Skeletal muscle cell (primary cell): Measurements from ENCODE around the gene SELL.
A peak's percentile ranks its signal among the peaks of the same experiment; 100 is the strongest.
"Not testable (repeated sequence)": the region's sequence is repeated elsewhere in the genome, so short reads cannot be mapped to it uniquely, and the experiment has no call there.

Experiments used
- DNase-seq: peaks from one replicate; pipeline ENCODE4 v3.0.0-alpha.2; 2010; ENCODE audit warnings: low read depth
- H3K4me3 ChIP-seq: 2 replicates; pipeline ENCODE4 v1.5.1; 2011; ENCODE audit warnings: low read depth, mild to moderate bottlenecking, control low read depth, low read length, moderate library complexity

The SELL gene

DNA sequence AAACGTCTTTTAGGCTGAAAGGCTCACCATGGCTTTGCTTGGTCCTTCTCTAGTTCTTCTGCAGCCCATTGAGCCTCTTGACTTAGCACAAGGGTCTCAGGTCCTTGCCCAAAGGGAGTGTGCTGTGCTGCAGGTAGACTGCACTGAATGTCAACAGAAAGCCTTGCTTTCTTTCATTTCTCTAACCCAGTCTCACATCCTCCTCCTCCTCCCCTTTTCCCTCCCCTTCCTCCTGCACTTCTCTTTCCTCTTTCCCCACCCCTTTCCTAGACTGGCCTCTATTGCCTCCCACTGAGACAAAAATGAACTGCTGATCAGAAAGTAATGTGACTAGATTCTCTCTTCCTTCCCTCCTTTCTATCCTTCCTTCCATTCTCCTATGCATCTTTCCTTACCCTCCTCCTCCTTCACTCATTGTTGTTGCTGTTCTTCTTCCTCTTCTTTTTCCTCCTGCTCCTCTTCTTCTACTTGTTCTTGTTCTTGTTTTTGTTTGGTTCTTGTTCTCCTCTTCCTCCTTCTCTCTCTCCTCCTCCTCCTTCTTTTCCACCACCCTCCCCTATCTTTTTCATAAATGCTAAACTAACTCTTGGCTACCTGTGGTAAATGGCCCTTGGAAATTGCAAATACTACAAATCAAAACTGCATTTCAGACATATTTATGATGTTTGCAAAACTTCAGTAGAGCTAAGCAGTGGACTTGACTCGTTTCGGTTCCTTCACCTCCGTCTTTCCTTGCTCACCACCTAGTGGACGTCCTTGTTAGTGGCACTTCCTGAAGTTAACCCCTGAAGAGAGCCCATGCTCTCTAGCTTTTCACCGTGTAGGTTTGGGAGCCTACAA, at the start of gene SELL:
Gene SELL, minus strand, starts transcription at position 152 of the 840 bp plus-strand sequence. Its CDS starts 122 bp downstream, at position 30.
- DNase-seq: peak; percentile 22
- peak within 1 kb of the TSS; percentile 15 for H3K4me3 ChIP-seq

DNA sequence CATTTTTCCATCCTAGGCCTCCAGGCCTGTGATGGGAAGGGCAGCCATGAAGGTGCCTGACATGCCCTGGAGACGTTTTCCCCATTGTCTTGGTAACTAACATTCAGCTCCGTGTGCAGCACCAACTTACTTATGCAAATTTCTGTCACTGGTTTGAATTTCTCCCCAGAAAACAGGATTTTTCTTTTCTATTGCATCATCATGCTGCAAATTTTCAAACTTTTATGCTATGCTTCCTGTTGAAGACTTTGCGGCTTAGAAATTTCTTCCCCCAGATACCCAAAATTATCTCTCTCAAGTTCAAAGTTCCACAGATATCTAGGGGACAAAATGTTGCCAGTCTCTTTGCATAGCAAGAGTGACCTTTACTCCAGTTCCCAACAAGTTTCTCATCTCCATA, 47.6 kb upstream of the SELL start:
- no peak for DNase-seq

DNA sequence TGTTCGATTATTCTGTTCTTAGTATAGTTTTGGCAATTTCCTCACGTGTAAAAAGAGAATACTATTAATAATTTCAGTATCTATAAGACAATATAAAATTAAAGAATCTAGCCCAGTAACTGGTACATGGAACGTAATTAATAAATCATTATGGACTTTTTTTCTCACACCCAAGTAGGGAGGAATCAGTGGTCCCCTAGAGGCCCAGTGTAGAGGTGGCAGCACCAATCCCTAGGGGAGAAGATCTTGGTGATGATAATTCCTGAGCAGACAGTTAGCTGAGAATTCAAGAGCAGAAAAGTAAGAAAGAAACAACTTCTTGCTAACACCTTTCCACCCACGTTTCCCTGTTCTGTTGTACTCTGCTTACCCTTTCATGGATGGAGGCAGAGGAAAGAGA, 42.1 kb upstream of the SELL start:
- H3K4me3 ChIP-seq: no peak overlapping the region
- no peak for DNase-seq

More for the DNA sequence above, 47.6 kb upstream of the SELL start:
- H3K4me3 ChIP-seq: no peak overlapping the region

DNA sequence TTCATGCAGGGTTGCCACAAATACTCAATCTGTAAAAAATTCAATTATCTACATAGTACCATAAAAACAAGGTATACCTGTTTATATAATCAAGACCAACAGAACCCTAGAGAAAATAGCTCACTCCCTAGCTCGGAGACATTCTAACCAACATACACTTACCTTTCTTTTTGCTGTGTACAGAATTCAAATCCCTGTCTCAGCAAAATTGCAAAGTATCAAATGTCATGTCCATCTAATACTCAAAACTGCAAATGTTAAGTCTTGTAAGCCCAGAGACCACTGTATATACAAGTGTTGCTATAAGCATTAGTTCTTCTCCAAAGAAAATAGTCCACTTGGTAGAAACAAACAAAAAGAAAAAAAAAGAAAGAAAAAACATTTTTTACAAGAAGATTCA, 38.6 kb upstream of the SELL start:
- DNase-seq: no peak

GRCh38 chr1:169746550-169746949, 35.1 kb upstream of the SELL start:
- no peak overlapping the region for H3K4me3 ChIP-seq
- no peak for DNase-seq

More for the DNA sequence above, 38.6 kb upstream of the SELL start:
- no peak overlapping the region for H3K4me3 ChIP-seq

DNA sequence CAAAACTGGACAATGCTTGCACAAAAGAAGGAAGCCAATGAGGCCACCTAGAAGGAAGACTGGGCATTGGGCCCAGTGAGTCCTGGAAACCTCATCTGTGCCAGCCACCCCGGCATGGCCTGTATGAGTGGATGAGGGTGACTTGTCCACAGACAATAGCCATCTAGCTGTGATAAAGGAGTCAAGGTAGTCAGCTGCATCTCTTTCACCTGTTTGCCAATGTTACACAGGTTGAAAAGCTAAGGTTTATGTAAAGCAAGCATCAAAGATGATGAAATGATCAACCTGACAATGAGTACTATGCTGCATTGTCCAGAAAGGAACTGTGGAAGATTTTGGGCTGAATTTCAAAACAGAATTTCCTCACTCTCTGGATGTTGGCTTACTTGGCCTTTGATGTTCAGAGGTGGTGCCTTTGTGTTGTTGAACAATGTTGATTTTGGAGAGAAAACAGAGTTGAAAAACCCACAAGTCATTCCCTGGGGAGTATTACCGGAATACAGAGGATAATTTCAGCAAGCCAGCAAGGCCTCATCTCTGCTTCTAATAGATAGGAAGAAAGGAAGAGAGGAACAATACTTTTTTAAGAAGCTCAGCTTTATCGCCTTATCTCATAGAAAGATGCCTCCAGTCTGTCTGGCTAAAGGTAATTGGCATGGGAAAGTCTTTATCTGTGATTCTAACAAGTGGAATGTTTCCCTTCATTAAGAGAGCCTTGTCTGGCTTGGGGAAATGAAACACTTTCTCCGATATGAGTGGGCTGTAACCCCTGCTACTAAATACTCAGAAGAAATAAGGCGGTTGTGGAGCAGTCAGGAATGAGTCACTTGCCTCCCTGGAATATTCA, 33.8 kb upstream of the SELL start:
- peak; percentile 61 for DNase-seq
- H3K4me3 ChIP-seq: no peak overlapping the region

- DNase-seq: peak; percentile 35
- no peak overlapping the region for H3K4me3 ChIP-seq
Measured at GRCh38 chr1:169741666-169742394, 30.4 kb upstream of the SELL start.

GRCh38 chr1:169739980-169740379, 28.6 kb upstream of the SELL start:
- DNase-seq: no peak
- no peak overlapping the region for H3K4me3 ChIP-seq

DNA sequence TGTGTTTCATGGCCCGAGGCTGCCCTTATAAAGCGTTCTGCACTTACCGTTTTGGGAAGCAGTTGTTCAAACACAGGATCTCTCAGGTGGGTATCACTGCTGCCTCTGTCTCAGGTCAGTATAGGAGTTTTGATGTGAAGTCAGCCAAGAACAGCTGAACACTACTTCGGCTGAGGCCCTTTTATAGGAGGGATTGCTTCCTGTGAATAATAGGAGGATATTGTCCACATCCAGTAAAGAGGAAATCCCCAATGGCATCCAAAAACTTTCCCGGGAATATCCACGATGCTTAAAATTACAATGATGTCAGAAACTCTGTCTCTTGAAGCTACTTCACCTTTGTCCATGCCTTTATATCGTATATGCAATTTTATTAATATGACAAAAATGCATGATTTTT, 22.5 kb upstream of the SELL start, which contains the start of gene SELE:
Gene SELE, minus strand, starts transcription at position 156 of the 400 bp plus-strand sequence. CDS start 467 bp downstream, outside the sequence.
- DNase-seq: no peak
- H3K4me3 ChIP-seq: no peak within 1 kb of the TSS

GRCh38 chr1:169731446-169731845, 20.0 kb upstream of the SELL start:
- no peak overlapping the region for H3K4me3 ChIP-seq
- no peak for DNase-seq

DNA sequence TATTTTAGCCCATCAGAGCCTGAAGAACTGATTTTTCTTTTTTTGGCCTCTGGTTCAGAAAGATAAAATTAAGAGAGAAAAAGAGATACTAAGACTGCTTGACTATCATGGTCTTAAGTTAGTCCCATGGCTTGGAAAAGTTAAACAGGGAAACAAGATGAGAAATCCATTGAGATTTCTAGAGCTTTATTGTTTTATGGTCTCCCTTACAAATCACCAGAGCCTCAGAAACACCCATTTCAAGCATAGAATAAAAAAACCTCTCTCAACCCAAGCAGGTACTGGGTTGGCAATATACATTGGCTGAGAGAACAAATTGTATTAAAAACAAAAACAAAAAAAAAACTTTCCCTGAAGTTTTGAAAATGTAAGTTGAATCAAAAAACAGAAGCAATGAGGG, 18.6 kb upstream of the SELL start:
- no peak overlapping the region for H3K4me3 ChIP-seq
- no peak for DNase-seq

DNA sequence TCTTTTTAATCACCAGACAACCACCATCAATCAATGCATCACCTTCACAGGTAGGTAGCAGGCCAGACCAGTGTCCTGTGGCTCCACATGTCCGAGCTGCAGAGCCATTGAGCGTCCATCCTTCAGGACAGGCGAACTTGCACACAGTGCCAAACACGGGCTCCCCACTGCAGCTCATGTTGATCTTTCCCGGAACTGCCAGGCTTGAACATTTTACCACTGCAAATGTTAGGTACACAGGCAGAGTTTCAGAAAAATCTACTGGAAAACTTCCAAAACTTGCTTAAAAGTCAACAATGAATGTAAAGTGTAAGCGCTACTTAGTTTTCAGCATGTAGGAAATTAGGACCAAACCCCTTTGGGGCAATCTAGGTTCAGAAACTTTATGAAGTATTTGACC, 15.9 kb upstream of the SELL start:
- no peak for DNase-seq
- H3K4me3 ChIP-seq: no peak overlapping the region

DNA sequence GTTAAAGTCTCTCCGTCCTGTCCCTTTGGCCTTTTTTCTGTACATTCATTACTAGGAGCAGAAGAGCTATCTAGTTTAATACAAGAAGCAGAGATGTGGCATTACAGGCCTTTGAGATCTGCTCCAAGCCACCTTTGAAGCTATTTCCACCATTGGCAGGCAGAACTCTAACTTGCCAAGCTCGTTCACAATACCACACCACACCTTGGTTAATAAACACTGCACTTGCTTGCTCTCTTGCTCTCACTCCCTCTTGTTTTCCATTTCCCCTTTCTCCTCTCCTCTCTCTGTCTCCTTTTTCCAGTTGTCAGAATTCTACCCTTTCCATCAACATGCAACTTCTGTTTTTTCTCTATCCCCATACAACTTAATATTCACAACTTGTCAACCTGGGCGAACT, 15.4 kb upstream of the SELL start:
- DNase-seq: no peak
- H3K4me3 ChIP-seq: no peak overlapping the region

DNA sequence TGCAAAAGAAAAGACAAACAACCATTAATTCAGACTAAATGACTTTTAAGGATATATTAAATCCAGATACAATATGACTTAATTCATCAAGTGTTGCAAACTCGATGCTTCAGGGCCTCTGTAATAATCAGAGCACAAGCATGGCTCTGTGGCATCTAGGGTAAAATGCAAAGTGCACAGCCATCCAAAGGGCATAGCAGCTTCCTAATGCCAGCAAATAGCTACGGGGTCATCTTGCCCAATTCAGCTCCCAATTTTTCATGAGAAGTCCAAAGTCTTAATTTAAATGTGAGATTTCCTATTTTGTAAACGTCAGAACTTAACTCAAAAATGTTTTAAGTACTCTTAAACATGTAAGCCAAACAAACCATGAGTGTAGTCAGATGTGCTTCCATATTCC, 14.5 kb upstream of the SELL start:
- DNase-seq: no peak

GRCh38 chr1:169724168-169724567, 12.7 kb upstream of the SELL start:
- no peak overlapping the region for H3K4me3 ChIP-seq
- DNase-seq: no peak

More for the DNA sequence above, 14.5 kb upstream of the SELL start:
- H3K4me3 ChIP-seq: no peak overlapping the region

GRCh38 chr1:169723763-169724162, 12.3 kb upstream of the SELL start:
- DNase-seq: no peak
- H3K4me3 ChIP-seq: no peak overlapping the region

DNA sequence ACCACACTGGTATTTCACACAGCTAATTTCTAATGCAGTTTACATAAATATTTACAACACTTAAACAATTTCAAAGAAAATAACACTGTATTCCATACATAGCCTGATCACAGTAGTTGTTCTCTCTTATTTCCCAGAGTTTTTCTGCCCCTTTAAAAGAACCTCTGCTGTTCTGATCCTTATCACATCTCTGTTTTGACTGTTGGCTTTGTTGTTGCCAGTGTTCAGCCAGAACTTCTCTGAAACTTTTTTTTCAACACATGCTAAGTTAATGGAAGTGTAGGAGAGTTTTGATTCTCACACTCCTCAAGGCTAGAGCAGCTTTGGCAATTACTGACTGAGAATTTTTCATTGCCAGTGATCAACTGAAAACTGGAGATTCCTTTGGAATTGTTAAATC, 11.4 kb upstream of the SELL start:
- no peak overlapping the region for H3K4me3 ChIP-seq
- no peak for DNase-seq

DNA sequence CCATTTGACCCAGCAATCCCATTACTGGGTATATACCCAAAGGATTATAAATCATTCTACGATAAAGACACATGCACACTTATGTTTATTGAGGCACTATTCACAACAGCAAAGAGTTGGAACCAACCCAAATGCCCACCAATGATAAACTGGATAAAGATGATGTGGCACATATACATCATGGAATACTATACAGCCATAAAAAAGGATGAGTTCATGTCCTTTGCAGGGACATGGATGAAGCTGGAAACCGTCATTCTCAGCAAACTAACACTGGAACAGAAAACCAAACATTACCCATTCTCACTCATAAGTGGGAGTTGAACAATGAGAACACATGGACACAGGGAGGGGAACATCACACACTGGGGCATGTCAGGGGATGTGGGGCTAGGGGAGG, 3.7 kb upstream of the SELL start:
- not testable (repeated sequence) for H3K4me3 ChIP-seq, DNase-seq

GRCh38 chr1:169713090-169713489, 1.7 kb upstream of the SELL start:
- not testable (repeated sequence) for DNase-seq, H3K4me3 ChIP-seq

- DNase-seq: no peak
Measured at GRCh38 chr1:169712309-169712631, 850 bp upstream of the SELL start.

More at GRCh38 chr1:169712309-169712631, 850 bp upstream of the SELL start:
- no peak overlapping the region for H3K4me3 ChIP-seq
